OCI-M2 (cell line): ENCODE measurements around the gene GRM4.

Experiments used
- DNase-seq: peaks from one replicate; lab custom pipeline; 2025; ENCODE audit not compliant: unreplicated experiment; lab: John Stamatoyannopoulos, UW

GRM4 gene

DNA sequence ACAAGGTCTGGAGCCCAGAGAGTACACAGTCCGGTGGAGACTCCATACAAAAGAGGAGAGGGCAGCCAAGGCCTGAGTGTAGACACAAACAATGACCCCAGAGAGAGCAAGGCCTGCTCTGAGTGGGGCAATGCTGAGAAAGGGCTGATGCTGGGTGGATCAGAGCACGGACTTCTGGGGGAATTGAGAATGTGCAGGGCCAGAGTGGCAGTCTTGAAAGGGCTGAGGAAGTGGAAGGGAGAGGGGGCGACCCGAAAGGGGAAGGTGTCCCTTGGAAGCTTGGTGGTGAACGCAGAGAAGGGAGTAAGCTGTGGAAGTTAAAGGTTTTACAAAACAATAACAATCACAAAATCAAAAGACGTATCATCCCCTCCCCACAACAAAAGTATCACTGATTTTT is 12.0 kb upstream of the GRM4 start:
- DNase-seq = no peak

DNA sequence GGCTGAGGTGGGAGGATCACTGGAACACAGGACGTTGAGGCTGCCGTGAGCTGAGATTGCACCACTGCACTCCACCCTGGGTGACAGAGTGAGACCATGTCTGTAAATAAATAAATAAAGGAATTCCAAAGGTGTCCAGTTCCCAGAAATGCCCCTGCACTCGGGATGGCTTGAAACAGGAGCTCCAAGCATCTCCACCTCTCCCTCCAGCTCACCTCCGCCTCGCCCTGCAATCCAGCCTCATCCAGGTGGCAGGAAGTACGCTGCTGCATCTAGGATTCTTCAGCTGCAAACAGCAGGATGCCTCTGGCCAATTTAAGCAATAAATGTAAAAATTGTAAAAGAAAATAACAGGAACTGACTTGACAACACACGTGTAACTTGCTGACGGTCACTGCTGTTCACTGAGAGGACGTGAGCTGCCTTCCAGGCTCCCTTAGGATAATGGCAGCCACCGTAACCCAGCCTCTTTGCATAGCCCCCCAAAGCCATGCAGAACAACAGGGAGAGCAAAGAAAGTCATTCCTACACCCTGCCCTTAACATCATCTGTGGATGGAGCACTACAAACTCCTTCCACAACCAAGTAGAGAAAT is 11.4 kb upstream of the GRM4 start:
- no peak for DNase-seq

DNA sequence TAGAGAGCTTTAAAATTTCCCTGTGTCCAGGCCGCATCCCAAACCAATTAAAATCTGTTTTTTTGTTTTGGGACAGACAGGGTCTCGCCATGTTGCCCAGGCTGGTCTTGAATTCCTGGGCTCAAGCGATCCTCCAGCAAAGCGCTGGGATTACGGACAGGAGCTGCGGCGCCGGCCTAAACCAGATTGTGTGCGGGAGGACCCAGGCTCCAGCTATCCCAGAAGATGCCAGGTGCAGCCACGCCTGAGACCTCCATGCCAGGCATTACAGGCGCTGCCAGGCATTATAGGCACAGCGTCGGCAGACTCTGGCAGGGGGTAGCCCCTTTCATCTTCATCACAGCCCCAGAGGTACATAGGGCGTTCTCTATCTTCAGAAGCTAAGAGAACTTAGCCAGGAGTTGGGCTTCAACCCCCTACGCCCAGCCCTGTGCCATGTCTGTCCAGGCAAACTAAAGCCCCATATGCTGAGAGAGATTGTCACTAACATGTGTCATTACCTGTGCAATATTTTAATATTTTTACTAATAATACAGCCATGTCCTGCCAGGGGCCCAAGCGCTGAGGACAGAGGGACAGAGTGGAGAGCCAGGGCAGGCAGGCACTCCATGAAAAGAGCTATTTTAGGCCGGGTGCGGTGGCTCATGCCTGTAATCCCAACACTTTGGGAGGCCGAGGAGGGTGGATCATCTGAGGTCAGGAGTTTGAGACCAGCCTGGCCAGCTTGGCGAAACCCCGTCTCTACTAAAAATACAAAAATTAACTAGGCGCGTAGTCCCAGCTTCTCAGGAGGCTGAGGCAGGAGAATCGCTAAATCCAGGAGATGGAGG is 9.8 kb upstream of the GRM4 start:
- DNase-seq = no peak

DNA sequence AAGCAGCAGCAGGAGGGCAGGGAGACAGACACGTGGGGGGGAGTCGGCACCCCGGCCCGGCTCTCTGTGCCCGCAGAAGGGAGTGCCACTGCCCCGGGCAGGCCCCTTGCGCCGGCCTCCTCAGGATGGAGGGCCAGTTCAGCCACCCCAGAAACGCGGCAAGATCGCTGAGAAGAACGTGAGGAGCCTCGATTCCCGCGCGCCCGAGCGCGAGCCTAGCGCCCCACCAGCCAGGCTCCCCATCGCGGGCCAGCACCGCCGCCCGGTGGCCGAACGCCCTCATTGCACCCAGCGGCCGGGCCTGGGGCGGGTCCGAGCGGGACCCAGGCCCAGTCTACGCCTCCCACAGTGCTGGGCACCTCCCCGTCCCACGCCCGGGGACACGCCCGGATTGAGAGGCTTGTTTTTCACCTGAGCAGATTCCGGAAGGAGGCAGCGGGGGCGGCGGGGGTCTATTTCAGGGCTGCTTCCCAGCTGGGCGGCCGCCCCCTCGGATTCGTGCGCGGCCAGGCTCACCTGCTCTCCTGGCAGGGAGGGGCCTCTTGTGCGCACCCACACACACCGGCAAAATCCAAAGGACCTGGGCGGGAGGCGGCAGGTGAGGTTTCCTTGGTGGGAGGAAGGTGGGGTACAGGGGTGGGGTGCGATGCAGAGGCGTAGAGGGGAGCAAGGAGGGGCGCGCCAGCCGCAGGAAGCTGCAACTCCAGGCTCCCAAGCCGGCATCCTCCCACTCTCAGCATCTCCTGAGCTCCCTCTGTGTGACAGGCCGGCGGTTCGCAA is 9.0 kb upstream of the GRM4 start:
- DNase-seq = no peak

DNA sequence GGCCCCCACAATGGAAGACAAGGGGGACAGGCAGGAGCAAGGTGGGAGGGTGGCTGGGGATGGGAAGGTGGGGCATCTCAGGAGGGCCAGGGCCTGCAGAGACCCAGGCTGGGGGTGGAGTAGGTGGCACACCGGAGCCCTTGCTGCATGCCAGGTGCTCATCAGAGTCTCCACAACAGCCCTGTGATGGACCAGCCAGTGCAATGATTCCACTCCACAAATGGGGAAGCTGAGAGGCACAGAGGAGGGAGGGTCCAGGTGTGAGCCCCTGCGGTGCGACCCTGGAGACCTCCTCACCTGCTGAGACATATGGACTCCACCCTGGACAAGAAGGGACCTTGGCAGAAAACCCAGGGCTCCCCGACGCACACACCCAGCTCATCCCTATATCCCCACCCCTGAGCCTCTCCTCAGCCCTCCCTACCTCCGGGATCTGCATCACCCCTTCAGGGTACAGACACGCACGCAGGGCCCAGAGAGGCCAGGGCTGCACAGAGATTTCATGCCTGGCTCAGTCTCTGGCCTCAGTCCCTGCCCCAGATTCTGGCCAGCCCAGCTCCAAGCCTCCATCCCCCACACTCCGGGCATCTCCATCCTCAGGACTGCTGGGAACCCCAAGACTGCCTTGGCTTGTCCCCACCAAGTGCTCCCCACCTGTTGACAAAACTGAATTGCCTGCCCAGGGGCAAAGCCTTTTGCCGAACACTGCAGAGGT is 7.1 kb upstream of the GRM4 start:
- no peak for DNase-seq

DNA sequence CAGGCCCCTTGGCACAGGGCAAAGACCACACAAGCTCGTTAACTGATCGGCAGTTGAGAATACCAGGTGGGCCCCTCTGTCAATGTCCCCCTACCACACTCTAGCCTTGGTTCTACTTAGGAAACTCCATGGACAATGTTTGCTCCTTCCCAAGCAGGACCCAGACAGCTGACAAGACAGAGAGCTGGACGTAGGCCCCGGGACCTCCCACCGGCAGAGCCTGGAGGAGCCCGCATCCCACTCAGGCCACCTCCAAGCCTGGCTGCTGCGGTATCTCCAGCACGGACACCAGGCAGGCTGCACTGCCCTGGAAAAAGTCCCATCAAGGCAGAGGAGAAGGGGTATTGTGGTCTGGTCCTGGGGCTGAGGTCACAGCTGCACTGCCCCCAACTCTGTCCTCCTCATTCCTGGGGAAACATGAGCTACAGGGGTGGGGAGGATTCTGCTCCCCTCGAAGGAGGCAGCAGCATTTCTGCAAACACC is 6.2 kb upstream of the GRM4 start:
- no peak for DNase-seq

DNA sequence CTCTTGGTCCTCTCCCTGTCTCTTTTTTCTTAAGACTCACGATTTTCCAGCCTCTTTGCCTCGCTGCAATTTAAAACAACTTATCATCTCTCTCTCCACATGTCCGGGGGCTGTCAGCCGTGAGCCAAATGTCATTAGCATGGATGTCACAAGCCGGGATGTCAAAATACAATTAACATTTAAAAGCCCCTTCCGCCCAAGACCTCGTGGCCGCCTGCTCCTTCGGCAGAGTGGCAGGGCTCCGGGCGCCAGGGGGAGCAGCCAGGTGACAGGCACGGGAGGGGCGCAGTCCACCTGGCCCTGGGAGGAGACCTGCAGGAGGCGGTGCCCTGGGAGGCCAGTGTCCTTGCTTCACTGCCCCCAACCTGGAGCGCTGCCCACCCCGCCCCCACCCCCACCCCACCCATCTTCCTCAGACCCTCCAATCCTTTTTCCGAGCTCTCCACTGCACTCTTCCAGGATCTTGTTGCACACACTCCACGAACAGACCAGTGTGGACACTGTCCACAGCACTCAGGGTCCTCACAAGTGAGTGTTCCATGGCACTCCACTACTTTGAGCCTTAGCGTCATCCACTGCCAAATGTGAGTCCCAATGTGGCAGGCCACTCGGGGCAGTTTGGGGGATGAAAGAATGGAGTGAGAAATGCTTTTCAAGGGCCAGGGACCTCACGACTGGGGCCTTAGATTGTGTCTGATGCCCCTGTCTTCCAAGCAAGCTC is 5.6 kb upstream of the GRM4 start:
- DNase-seq = no peak

DNA sequence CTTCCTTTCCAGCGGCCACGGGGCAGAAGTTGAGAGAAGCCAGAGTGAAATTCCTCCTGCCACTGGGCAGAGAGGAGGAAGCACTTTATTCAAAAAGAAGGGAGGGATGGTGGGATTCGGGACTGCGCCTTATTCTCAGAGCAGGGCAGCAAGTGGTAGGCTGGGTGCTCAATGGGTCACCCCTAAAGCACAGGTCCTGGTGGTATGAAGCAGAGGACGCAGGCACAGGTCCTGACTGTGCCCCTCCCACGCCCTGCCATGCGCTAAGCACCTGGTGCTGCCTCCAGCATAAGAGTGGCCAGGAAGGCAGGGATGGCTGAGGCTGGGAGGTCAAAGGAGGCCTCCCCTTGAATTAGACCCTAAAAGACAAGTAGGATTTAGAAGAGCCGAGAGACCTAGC is 4.9 kb upstream of the GRM4 start:
- no peak for DNase-seq

DNA sequence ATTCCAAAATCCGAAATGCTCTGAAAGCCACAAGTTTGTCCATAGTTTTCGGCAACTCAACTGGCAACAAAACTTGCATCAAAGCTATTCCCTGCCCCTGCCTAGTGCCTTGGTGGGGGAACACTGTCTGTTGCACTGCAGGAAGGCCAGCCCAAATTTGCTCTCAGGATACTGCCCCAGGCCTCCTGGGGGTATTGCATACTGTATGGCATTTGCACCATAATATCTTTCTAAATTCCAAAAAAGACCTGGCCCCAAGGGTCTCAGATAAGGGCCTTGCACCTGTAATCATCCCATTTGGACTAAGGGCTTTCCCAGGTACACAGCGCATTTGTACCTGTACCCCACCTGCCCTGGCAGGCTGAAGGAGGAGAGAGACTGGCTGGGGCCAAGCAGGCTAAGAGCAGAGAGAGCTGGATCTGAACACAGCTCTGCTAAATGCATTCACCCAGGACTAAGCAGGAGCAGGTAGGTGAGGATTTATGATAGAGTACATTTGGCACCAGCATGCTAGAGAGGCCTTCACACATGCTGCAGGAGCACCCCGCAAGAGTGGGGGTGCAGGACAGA is 4.0 kb upstream of the GRM4 start:
- DNase-seq = no peak

DNA sequence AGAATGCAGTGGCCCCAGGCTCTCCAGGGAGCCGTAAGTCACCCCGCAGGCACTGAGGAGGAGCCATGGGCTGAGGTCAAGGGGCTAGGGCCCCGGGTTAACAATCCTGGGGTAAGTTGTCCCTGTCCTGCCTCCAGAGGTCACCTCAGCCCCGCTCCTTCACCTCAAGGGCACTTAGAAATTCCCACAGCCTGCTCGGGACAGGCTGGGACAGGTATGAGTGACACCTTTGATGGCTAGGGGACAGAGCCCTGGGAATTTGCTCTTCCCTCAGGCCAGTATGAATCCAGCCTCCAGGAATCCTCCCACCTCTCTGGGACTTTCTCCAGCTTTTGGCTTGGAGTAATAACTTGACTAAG is 3.5 kb upstream of the GRM4 start:
- no peak for DNase-seq

DNA sequence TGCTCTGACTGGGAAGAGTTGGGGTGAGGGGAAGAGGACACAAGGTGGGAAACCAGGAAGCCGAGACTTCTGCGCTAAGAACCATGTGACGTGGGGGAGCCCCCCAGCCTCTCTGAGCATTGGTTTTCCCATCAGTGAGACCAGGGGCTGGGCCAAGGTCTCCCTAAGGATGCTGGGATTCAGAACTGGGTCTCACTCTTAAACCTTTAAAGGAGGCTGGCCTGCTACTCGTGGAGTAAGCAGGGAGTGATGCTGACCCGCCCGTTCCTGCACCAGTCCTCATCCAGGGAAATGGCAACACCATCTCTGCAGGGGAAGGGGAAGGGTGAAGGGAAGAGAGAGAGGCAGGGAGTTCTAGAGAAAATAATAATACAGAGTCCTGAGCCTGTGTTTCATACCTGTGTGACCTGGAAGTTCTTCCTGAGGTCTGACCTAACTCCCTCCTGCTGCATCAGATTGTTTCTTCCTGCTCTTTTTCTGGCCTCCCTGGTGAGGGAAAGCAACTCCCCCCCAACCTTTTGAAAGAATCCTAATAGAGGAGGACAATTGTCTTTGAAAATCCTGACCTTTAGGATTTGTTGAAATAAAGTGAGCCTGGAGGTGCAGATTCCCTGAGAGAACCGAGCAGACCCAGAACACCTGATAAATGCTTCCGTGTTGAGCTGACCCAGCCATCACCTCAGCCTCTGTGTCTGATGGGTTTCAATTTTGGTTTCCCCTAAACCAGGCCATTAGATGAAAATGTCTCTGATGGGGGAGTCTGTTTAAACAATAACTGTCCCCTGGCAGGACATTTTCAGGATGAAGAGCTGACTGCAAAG is 3.0 kb upstream of the GRM4 start:
- no peak for DNase-seq

DNA sequence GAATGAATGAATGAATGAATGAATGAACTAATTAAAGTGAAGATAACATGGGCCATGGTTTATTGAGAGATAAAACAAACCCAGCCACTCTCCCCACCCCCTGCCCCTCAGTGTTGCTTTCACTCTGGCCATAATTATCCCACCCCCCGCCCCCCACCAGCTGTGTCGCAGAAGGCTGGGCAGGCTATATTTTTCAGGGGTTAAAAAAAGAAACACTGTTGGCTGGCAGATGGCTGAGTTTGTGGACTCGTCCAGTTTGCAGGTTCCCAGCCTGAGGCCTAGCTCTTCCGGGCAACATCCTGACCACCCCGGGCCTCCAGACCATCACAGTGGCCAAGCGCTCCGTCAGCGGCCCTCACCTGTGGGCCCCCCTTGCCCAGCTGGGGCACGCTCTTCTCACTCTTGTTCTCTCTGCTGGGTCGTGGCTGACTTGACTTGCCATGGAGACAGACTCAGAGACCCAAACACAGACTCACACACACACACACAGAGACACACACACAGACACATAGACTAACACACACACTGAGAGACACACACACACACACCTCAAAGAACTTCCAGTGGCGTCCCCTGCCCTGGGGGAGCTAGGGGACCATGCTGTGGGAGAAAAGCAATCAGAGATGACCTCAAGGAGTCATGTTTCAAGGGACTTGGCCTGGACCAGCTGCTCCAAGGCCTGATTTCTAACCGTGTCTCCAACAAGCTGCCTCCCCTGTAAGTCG is 2.2 kb upstream of the GRM4 start:
- no peak for DNase-seq

DNA sequence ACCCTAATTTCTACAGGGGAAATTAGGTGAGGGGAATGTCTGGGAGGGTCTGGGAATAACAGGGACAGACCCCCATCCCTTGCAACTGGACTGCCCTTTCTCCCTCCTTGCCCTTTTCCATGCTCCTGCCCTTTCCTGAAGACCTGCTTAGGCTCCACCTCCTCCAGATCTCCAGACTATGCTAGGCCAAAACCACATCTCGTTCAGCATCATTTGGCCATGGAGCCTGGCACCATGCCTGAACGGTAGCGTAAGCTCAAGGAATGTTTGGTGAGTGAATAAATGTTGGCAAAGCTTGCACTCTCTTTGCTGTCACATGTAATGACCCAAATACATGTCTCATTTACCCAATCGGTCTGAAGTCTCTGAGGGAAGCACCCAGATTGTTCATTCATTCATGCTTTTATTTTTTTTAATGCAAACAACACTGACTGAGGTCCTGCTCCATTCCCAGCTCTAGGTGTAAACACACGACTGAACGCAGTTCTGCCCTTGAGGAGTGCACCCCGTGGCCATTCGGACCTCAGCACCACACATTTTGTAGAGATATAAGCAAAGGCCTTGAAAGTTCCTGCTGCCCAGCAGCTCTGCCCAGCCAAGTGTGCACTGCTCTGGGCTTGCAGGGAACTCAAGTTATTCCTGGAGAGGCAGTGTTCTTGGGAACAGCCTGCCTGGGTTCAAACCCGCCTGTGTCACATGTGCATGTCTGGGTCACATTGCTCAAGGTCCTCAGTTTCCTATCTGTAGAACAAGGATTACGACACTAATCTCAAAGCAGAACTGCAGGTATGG is 1.1 kb upstream of the GRM4 start:
- DNase-seq = no peak

DNA sequence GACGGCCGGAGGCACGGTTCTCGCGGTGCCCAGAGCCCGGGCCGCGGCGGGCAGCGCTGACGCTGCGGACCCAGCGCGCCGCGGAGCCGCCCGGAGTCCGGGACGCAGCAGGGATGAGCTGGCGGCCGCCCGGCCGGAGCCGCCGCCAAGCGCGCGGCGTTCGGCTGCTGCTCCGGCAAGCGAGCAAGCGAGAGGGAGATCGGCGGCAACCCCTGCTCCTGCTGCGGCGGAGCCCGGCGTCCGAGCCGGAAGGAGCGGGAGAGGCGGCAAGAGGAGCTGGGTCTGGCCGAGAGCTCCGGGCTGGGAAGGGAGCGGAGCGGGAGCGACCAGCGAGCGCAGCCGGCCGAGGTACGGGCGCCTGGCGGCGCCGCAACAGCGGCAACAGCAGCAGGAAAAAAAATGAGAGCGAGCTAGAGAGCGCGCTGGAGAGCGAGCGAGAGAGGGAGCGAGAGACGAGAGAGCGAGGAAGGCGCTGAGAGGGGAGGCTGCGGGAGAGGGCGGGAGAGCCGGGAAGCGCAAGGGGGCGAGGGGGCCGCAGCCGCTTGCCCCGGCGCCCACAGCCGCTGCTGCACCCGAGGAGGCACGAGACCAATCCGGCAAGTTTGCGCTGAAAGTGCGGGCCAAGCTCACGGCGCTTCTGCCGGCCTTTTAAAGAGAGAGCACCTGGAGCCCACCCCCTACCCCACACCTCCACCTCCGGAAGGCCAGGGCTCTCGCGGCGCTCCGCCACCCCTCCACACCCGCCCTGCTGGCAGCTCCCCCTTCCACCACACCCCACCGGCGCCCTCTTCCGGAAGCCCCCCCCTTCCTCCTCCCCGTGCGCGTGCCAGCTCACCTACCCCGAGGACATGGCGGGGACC is 496 bp downstream of the GRM4 start:
- DNase-seq = no peak

DNA sequence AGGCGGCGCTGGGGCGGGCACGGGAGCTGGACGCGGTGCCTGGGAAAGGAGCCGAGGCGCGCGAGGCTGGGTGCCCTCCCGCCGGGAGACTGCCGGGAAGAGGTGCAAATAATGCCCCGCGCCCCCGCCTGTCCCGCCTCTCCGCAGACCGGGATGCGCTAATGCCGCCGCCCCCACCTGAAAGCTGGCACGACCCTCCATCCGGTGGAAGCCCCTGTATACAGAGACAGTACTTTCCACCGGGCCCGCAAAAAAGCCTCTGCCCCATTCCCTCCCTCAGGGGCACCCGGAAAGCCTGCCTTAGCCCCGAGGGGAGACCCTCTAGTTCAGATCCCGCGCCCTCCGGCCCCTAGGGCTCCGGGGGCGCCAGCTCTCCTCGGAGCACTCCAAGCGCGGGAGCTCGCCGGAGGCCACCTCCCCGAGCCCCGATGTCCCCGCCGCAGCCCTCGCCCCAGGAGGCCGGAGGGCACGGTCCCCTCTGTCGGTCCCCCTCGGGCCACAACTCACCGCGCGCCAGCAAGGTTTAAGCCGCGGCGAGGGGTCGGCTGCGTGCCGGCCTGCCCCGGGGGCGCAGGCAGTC is 1.2 kb downstream of the GRM4 start:
- DNase-seq = no peak

DNA sequence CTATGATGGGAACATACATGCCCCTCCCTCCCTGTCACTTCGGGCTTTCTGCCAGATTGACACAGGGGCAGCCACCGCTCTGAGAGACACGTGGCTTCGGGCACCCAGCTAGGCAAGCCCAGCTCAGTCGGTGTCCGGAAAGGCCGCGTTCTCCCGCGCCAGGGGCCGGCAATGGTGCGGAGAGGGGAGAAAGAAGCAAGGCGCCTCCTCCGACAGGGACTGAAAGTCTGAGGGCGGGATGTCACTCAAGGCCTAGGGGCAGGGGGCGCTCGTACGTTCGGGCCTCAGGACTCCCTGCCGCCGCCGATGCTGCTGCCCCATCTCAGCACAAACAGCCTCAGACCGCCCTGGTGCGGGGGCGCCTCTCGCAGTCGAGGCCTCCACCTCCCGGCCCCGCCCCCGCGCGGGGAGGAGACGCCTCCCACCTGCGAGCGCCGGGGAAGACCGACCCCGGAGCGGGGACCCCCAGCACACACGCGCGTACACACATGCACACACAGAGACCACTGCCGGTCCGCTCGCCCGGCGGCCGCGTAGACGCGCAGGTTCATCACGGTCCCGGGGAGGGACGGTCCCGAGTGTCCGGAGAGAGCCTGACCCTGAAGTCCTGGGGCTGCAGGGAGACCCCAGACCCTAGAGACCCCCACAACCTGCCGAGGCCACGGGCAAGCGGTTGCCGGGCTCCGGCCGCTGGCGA is 1.9 kb downstream of the GRM4 start:
- no peak for DNase-seq
